GM12878 (cell line): Measurements from ENCODE around the gene XPO6. TPM values are rescaled to one million over a fixed set of nuclear protein-coding genes. Genes with fewer than 3 reads are reported as not detected.

ENCODE experiments used
- ATAC-seq: fragments of 200-7000 bp; cut with Tn5 transposase; 3 replicates; pipeline ENCODE4 v1.9.1; 2020; ENCODE audit warnings: mild to moderate bottlenecking, moderate library complexity
- BruUV-seq: library from RNA; stranded (reverse); fragments of 400-500 nt; replicated peaks from 2 replicates; lab custom pipeline; 2021; lab: Mats Ljungman, UMichigan
- CTCF ChIA-PET: fragments of 300-600 bp; sonication (Branson Sonifier 250); formaldehyde crosslinking; extraction: SDS; loops from one replicate; lab custom pipeline; 2021; ENCODE audit warnings: inconsistent platforms; lab: Yijun Ruan, JAX
- POLR2A ChIA-PET: fragments of 350-600 bp; formaldehyde crosslinking; extraction: SDS; loops from one replicate; lab custom pipeline; 2021; ENCODE audit warnings: inconsistent platforms; lab: Charles Lee
- RAD21 ChIA-PET: fragments of 300-600 bp; sonication (Branson Sonifier 250); formaldehyde crosslinking; loops from one replicate; lab custom pipeline; 2023; ENCODE audit warnings: antibody characterized with exemption; ENCODE audit not compliant: unreplicated experiment; lab: Charles Lee
- SMC1A ChIA-PET: fragments of 300-600 bp; sonication (Branson Sonifier 250); formaldehyde crosslinking; loops from one replicate; lab custom pipeline; 2023; ENCODE audit not compliant: unreplicated experiment, uncharacterized antibody; lab: Charles Lee
- DNase-seq: peaks from one replicate; pipeline ENCODE4 v3.0.0-alpha.2; 2011; ENCODE audit warnings: low read depth, low spot score
- FAIRE-seq: peaks from 3 replicates; lab custom pipeline; 2011; peaks lifted over from hg19 to GRCh38; lab: Jason Lieb, UNC
- H2AFZ ChIP-seq: 2 replicates; pipeline ENCODE4 v1.6.0; 2011; ENCODE audit warnings: low read depth, low read length, control low read depth; ENCODE audit not compliant: control insufficient read depth
- H3K27ac ChIP-seq: 2 replicates; pipeline ENCODE4 v1.5.1; 2011; ENCODE audit warnings: control low read depth; ENCODE audit not compliant: control insufficient read depth, insufficient read depth
- H3K27me3 ChIP-seq, 2 experiments: replicated peaks in 1 of 2; 2 replicates each; pipeline versions ENCODE4 v1.6.0 to v1.6.1; 2011; ENCODE audit warnings: low read length in 1 of 2; ENCODE audit not compliant: control insufficient read depth in 2 of 2, insufficient read depth in 2 of 2
- H3K36me3 ChIP-seq, 2 experiments: 2 replicates each; pipeline ENCODE4 v1.5.1; 2011; ENCODE audit warnings: low read length in 1 of 2; ENCODE audit not compliant: control insufficient read depth in 2 of 2, insufficient read depth in 2 of 2
- H3K4me1 ChIP-seq: 2 replicates; pipeline ENCODE4 v1.6.1; 2011; ENCODE audit warnings: mild to moderate bottlenecking, low read length, moderate library complexity, mixed read lengths; ENCODE audit not compliant: control insufficient read depth, insufficient read depth
- H3K4me2 ChIP-seq: 2 replicates; pipeline ENCODE4 v1.6.0; 2011; ENCODE audit warnings: control low read depth; ENCODE audit not compliant: control insufficient read depth, insufficient read depth
- H3K4me3 ChIP-seq: fragments of 200-600 bp; sonication (generic); 2 replicates; pipeline ENCODE4 v1.5.1; 2016
- H3K79me2 ChIP-seq: 2 replicates; pipeline ENCODE4 v1.6.0; 2011; ENCODE audit warnings: low read length; ENCODE audit not compliant: control insufficient read depth, insufficient read depth
- H3K9ac ChIP-seq: 2 replicates; pipeline ENCODE4 v1.8.0; 2011; ENCODE audit warnings: low read length, control low read depth, mixed read lengths; ENCODE audit not compliant: control insufficient read depth, insufficient read depth
- H3K9me3 ChIP-seq: replicated peaks from 3 replicates; pipeline ENCODE4 v1.5.1; 2011; ENCODE audit warnings: mild to moderate bottlenecking, low read length; ENCODE audit not compliant: control insufficient read depth, insufficient read depth
- H4K20me1 ChIP-seq: 2 replicates; pipeline ENCODE4 v1.6.0; 2011; ENCODE audit not compliant: control insufficient read depth, insufficient read depth
- ATF3 ChIP-seq: IDR thresholded peaks from 2 replicates; pipeline ENCODE4 v1.6.1; 2011; ENCODE audit warnings: low read depth, mild to moderate bottlenecking, low read length, moderate library complexity, borderline replicate concordance; ENCODE audit errors: extremely low read depth
- CREB1 ChIP-seq: IDR thresholded peaks from 2 replicates; pipeline ENCODE4 v1.6.1; 2012; ENCODE audit warnings: low read depth, mild to moderate bottlenecking, inconsistent platforms
- FOS ChIP-seq: IDR thresholded peaks from 3 replicates; pipeline ENCODE4 v1.6.1; 2011; ENCODE audit warnings: borderline replicate concordance; ENCODE audit not compliant: insufficient read length; ENCODE audit errors: extremely low read depth
- FOXM1 ChIP-seq: IDR thresholded peaks from 2 replicates; pipeline ENCODE4 v1.6.1; 2012; ENCODE audit warnings: low read depth, mild to moderate bottlenecking, inconsistent platforms, low read length, moderate library complexity
- IKZF1 ChIP-seq: fragments of 450-650 bp; conservative IDR thresholded peaks from 2 replicates; pipeline ENCODE4 v1.6.1; 2017; ENCODE audit warnings: antibody characterized with exemption, mild to moderate bottlenecking
- JUNB ChIP-seq: IDR thresholded peaks from 2 replicates; pipeline ENCODE4 v1.6.1; 2016; ENCODE audit warnings: antibody characterized with exemption, mild to moderate bottlenecking
- MXI1 ChIP-seq: fragments of 150-350 bp; IDR thresholded peaks from 2 replicates; pipeline ENCODE4 v1.6.1; 2011; ENCODE audit warnings: low read depth, mild to moderate bottlenecking, inconsistent platforms, low read length, improper control_type of control experiment
- NFYB ChIP-seq: IDR thresholded peaks from 2 replicates; pipeline ENCODE4 v1.6.1; 2011; ENCODE audit warnings: low read depth, mild to moderate bottlenecking, low read length, improper control_type of control experiment, moderate library complexity; ENCODE audit not compliant: insufficient read depth
- NKRF ChIP-seq: fragments of 450-650 bp; conservative IDR thresholded peaks from 2 replicates; pipeline ENCODE4 v1.6.1; 2017; ENCODE audit warnings: mild to moderate bottlenecking, moderate library complexity
- PAX8 ChIP-seq: fragments of 450-650 bp; IDR thresholded peaks from 2 replicates; pipeline ENCODE4 v1.6.1; 2017; ENCODE audit warnings: mild to moderate bottlenecking, moderate library complexity
- SKIL ChIP-seq: fragments of 450-650 bp; IDR thresholded peaks from 2 replicates; pipeline ENCODE4 v1.6.1; 2017; ENCODE audit warnings: mild to moderate bottlenecking, low read depth, inconsistent platforms; ENCODE audit not compliant: poor library complexity, severe bottlenecking
- TBL1XR1 ChIP-seq: IDR thresholded peaks from 2 replicates; pipeline ENCODE4 v1.6.1; 2012; ENCODE audit warnings: low read depth, low read length, improper control_type of control experiment
- TCF12 ChIP-seq: IDR thresholded peaks from 2 replicates; pipeline ENCODE4 v1.6.1; 2011; ENCODE audit warnings: low read depth, mild to moderate bottlenecking, low read length
- ZNF217 ChIP-seq: fragments of 450-650 bp; IDR thresholded peaks from 2 replicates; pipeline ENCODE4 v1.6.1; 2017; ENCODE audit warnings: antibody characterized with exemption, mild to moderate bottlenecking
- ZNF24 ChIP-seq: fragments of 450-650 bp; IDR thresholded peaks from 2 replicates; pipeline ENCODE4 v1.6.1; 2017; ENCODE audit warnings: antibody characterized with exemption, mild to moderate bottlenecking
- WGBS: methylation state at CpG from one replicate; pipeline ENCODE4 v1.1.6; 2016; ENCODE audit warnings: low lambda C conversion rate; ENCODE audit not compliant: insufficient replicate concordance, insufficient coverage; ENCODE audit errors: missing lambda C conversion rate; 5-methylcytosine and 5-hydroxymethylcytosine counted together
- in situ Hi-C: fragments of 300-500 bp; cut with MboI; formaldehyde crosslinking; loops from 9 replicates; pipeline ENCODE4 v1.14.3; 2018; ENCODE audit warnings: mixed read lengths
- intact Hi-C: fragments of 100-400 bp; cut with micrococcal nuclease; formaldehyde crosslinking; loops from one replicate; pipeline ENCODE4 v1.14.2; 2022; ENCODE audit not compliant: unreplicated experiment
- polyA plus RNA-seq, 11 experiments: library from polyadenylated mRNA; depleted of rRNA in 4 of 11; unstranded in 6 of 11; stranded (reverse) in 5 of 11; fragments of >200 nt; fragmentation: Nextera tagmentation in 4 of 11; fragmentation: Illumina TruSeq in 1 of 11; extraction: Ambion mirVana in 4 of 11; extraction: Trizol in 1 of 11; gene quantifications; 1 replicate in 1 of 11; 2 replicates in 10 of 11; pipeline versions ENCODE4 v1.2.1 to v1.2.3, GENCODE V29; 2011 to 2016; ENCODE audit warnings: inconsistent platforms in 2 of 11, missing spikeins in 2 of 11, low read depth in 1 of 11
- total RNA-seq, 4 experiments: library from RNA; depleted of rRNA in 3 of 4; stranded (reverse); fragments of >200 nt in 3 of 4; fragmentation: Illumina TruSeq in 1 of 4; extraction: Trizol in 1 of 4; gene quantifications; 2 replicates each; pipeline versions ENCODE4 v1.2.1 to v1.2.3, GENCODE V29; 2013 to 2021

The XPO6 gene
- total and polyA plus RNA-seq, 10 of the 15 experiments (the other 5 are each of a cell fraction or from before 2014, with no cell fraction given) = 9.9 to 246 (median 110) TPM

- TF ChIP-seq IKZF1 (0 out of 2 replicates have a peak, but pooled peaks have one; percentile 20), MXI1 (no peak), CREB1 (0 out of 2 replicates have a peak, but pooled peaks have one; percentile 13), JUNB (peak; percentile 27; the same call in 1 of the 2 replicates), FOXM1 (peak; percentile 31; the same call in 1 of the 2 replicates), TCF12 (peak; percentile 36; the same call in 1 of the 2 replicates), NFYB (0 out of 2 replicates have a peak, but pooled peaks have one; percentile 2)
These were observed 18.0 kb downstream of the XPO6 start (continued) for GRCh38 chr16:28193530-28194423.

- Histone ChIP-seq H3K79me2 (peaks cover 86% of the 10 kb centered on the region), H3K4me3 (peak overlapping the region; percentile 48; the same call in 1 of the 2 replicates), H3K9ac (peak overlapping the region; percentile 53), H3K9me3 (no peaks in the 10 kb centered on the region), H2AFZ (no peak overlapping the region), H3K27ac (peak overlapping the region; percentile 86), H3K4me1 (peaks cover 50% of the 10 kb centered on the region), H3K27me3 (no peaks in the 10 kb centered on the region), H3K4me2 (peak overlapping the region; percentile 97), H4K20me1 (no peaks in the 10 kb centered on the region), H3K36me3 (peaks cover 2 to 26% of the 10 kb centered on the region in 2 experiments)
- POLR2A ChIA-PET = interaction anchor here (1.3 to 3.3 kb wide), 4 partner anchors 10 to 22 kb away, joined by 3 to 19 read pairs (median 16); no protein-coding TSS in a partner anchor
- ATAC-seq = peak; percentile 86
- in situ Hi-C loops = no loop called here
- SMC1A ChIA-PET = interaction anchor here (0.6 to 15.4 kb wide), 11 partner anchors 8 to 46 kb away, joined by 3 to 272 read pairs (median 6); partner anchors contain the start of gene XPO6
- RAD21 ChIA-PET = interaction anchor here (1.1 to 11.0 kb wide), 4 partner anchors 10 to 52 kb away, joined by 4 to 192 read pairs (median 18); partner anchors contain the start of gene XPO6
- FAIRE-seq = peak; percentile 89
- CTCF ChIA-PET = interaction anchor here (0.8 to 5.2 kb wide), 6 partner anchors 9 to 73 kb away, joined by 3 to 91 read pairs (median 6); partner anchors contain the start of gene XPO6
- 2% methylated on average over 10 of the region's 10 CpGs for WGBS
- BruUV-seq = no TSS peak
- no peak for DNase-seq
- intact Hi-C loops = no loop called here
- TF ChIP-seq FOS (no peak), CREB1 (peak; percentile 65), SKIL (no peak), JUNB (no peak), ZNF217 (0 out of 2 replicates have a peak, but pooled peaks have one; percentile 64), ZNF24 (no peak), ATF3 (no peak), TBL1XR1 (0 out of 2 replicates have a peak, but pooled peaks have one; percentile 68), NKRF (no peak), PAX8 (no peak)
These were observed 18.8 kb downstream of the XPO6 start for GRCh38 chr16:28192806-28193529.
